Immature natural killer cell (primary cell): ENCODE measurements around the gene LRP1B. TPM values are rescaled to one million over a fixed set of nuclear protein-coding genes. Genes with fewer than 3 reads are reported as not detected.

Source experiments
- DNase-seq, 3 donors: peaks; one replicate each; pipeline ENCODE4 v3.0.0; 2022; ENCODE audit warnings: mixed read lengths in 1 of 3
- H3K27ac Mint-ChIP-seq, 6 donors: one replicate each; pipeline ENCODE4 v1.8.0; 2020; ENCODE audit warnings: mixed read lengths in 6 of 6, mild to moderate bottlenecking in 5 of 6, inconsistent platforms in 4 of 6, moderate library complexity in 3 of 6
- H3K27me3 Mint-ChIP-seq, 3 donors: one replicate each; pipeline ENCODE4 v1.8.0; 2020 to 2021; ENCODE audit warnings: low read depth in 3 of 3, mild to moderate bottlenecking in 3 of 3, mixed read lengths in 3 of 3, moderate library complexity in 3 of 3, inconsistent platforms in 1 of 3
- H3K36me3 Mint-ChIP-seq, 3 donors: one replicate each; pipeline ENCODE4 v1.8.0; 2020; ENCODE audit warnings: mixed read lengths in 3 of 3, inconsistent platforms in 2 of 3, mild to moderate bottlenecking in 2 of 3
- H3K4me1 Mint-ChIP-seq, 2 donors: one replicate each; pipeline ENCODE4 v1.8.0; 2020; ENCODE audit warnings: inconsistent platforms in 2 of 2, mild to moderate bottlenecking in 2 of 2, mixed read lengths in 2 of 2, moderate library complexity in 1 of 2
- H3K4me3 Mint-ChIP-seq, 5 donors: one replicate each; pipeline ENCODE4 v1.8.0; 2020; ENCODE audit warnings: mild to moderate bottlenecking in 5 of 5, mixed read lengths in 5 of 5, inconsistent platforms in 3 of 5, moderate library complexity in 3 of 5
- H3K9me3 Mint-ChIP-seq, 6 donors: one replicate each; pipeline ENCODE4 v1.8.0; 2020; ENCODE audit warnings: mild to moderate bottlenecking in 6 of 6, mixed read lengths in 6 of 6, inconsistent platforms in 4 of 6, moderate library complexity in 3 of 6
- polyA plus RNA-seq, 3 donors: library from polyadenylated mRNA; unstranded; fragments of 300-500 nt; fragmentation: Illumina TruSeq; gene quantifications; one replicate each; pipeline ENCODE4 v1.2.3, GENCODE V29; 2021

The LRP1B gene
- polyA plus RNA-seq, 3 donors from 2014 or later, result not detected

GRCh38 chr2:140247451-140248195, 1883.2 kb downstream of the LRP1B start:
- Mint-ChIP-seq H3K36me3 (no peaks in the 10 kb centered on the region), H3K4me3 (no peak overlapping the region), H3K27ac (no peak overlapping the region), H3K4me1 (no peaks in the 10 kb centered on the region), H3K9me3 (peaks cover 0 to 36% (median 11%) of the 10 kb centered on the region in 6 donors), H3K27me3 (no peaks in the 10 kb centered on the region)
- no peak for DNase-seq

- Mint-ChIP-seq H3K9me3 (peaks cover 0 to 34% (median 13%) of the 10 kb centered on the region in 6 donors), H3K4me3 (no peak overlapping the region), H3K36me3 (no peaks in the 10 kb centered on the region), H3K4me1 (no peaks in the 10 kb centered on the region), H3K27me3 (no peaks in the 10 kb centered on the region), H3K27ac (no peak overlapping the region)
- DNase-seq, result no peak
Measured at GRCh38 chr2:140246957-140247356, 1883.9 kb downstream of the LRP1B start.

- H3K4me3 Mint-ChIP-seq, result no peak overlapping the region
- no peak overlapping the region for H3K27ac Mint-ChIP-seq
- H3K9me3 Mint-ChIP-seq, result peaks cover 0 to 34% (median 13%) of the 10 kb centered on the region in 6 donors
- H3K27me3 Mint-ChIP-seq, result no peaks in the 10 kb centered on the region
- no peak for DNase-seq
- H3K36me3 Mint-ChIP-seq, result no peaks in the 10 kb centered on the region
- no peaks in the 10 kb centered on the region for H3K4me1 Mint-ChIP-seq
Measured at GRCh38 chr2:140246058-140246457, 1884.8 kb downstream of the LRP1B start.

- H3K9me3 Mint-ChIP-seq, result peaks cover 0 to 38% (median 20%) of the 10 kb centered on the region in 6 donors
- DNase-seq, result no peak
- no peak overlapping the region for H3K27ac Mint-ChIP-seq
- no peak overlapping the region for H3K4me3 Mint-ChIP-seq
- no peaks in the 10 kb centered on the region for H3K36me3 Mint-ChIP-seq
- H3K4me1 Mint-ChIP-seq, result no peaks in the 10 kb centered on the region
- H3K27me3 Mint-ChIP-seq, result no peaks in the 10 kb centered on the region
Measured at GRCh38 chr2:140242889-140243288, 1887.9 kb downstream of the LRP1B start.

GRCh38 chr2:140234116-140234515, 1896.7 kb downstream of the LRP1B start:
- H3K9me3 Mint-ChIP-seq, result peaks cover 1 to 31% (median 18%) of the 10 kb centered on the region in 6 donors
- DNase-seq, result no peak
- no peaks in the 10 kb centered on the region for H3K27me3 Mint-ChIP-seq
- no peak overlapping the region for H3K4me3 Mint-ChIP-seq
- no peaks in the 10 kb centered on the region for H3K36me3 Mint-ChIP-seq
- no peaks in the 10 kb centered on the region for H3K4me1 Mint-ChIP-seq
- H3K27ac Mint-ChIP-seq, result no peak overlapping the region

GRCh38 chr2:140210963-140211362, 1919.9 kb downstream of the LRP1B start:
- H3K27ac Mint-ChIP-seq, result no peak overlapping the region

GRCh38 chr2:140205093-140205492, 1925.7 kb downstream of the LRP1B start:
- no peak for DNase-seq
- no peaks in the 10 kb centered on the region for H3K4me1 Mint-ChIP-seq
- H3K27ac Mint-ChIP-seq, result no peak overlapping the region
- H3K4me3 Mint-ChIP-seq, result no peak overlapping the region
- H3K27me3 Mint-ChIP-seq, result no peaks in the 10 kb centered on the region
- peaks cover 5 to 30% (median 18%) of the 10 kb centered on the region in 6 donors for H3K9me3 Mint-ChIP-seq
- H3K36me3 Mint-ChIP-seq, result no peaks in the 10 kb centered on the region

More at GRCh38 chr2:140210963-140211362, 1919.9 kb downstream of the LRP1B start:
- Mint-ChIP-seq H3K27me3 (no peaks in the 10 kb centered on the region), H3K4me3 (no peak overlapping the region), H3K9me3 (peaks cover 3 to 43% (median 21%) of the 10 kb centered on the region in 6 donors), H3K4me1 (no peaks in the 10 kb centered on the region), H3K36me3 (no peaks in the 10 kb centered on the region)
- DNase-seq, result no peak

- Mint-ChIP-seq H3K4me1 (no peaks in the 10 kb centered on the region), H3K36me3 (no peaks in the 10 kb centered on the region), H3K9me3 (peaks cover 10 to 35% (median 20%) of the 10 kb centered on the region in 6 donors), H3K4me3 (no peak overlapping the region), H3K27ac (no peak overlapping the region), H3K27me3 (no peaks in the 10 kb centered on the region)
- DNase-seq, result no peak
Measured at GRCh38 chr2:140203347-140203746, 1927.5 kb downstream of the LRP1B start.

GRCh38 chr2:140201572-140201971, 1929.2 kb downstream of the LRP1B start:
- H3K9me3 Mint-ChIP-seq, result peaks cover 12 to 49% (median 23%) of the 10 kb centered on the region in 6 donors
- no peaks in the 10 kb centered on the region for H3K36me3 Mint-ChIP-seq
- no peaks in the 10 kb centered on the region for H3K4me1 Mint-ChIP-seq
- H3K27me3 Mint-ChIP-seq, result no peaks in the 10 kb centered on the region
- no peak overlapping the region for H3K4me3 Mint-ChIP-seq
- DNase-seq, result no peak
- no peak overlapping the region for H3K27ac Mint-ChIP-seq

GRCh38 chr2:140200764-140201163, 1930.1 kb downstream of the LRP1B start:
- Mint-ChIP-seq H3K27ac (no peak overlapping the region), H3K4me3 (no peak overlapping the region)
- DNase-seq, result no peak

GRCh38 chr2:140200307-140200706, 1930.5 kb downstream of the LRP1B start:
- H3K27ac Mint-ChIP-seq, result no peak overlapping the region
- H3K4me1 Mint-ChIP-seq, result no peaks in the 10 kb centered on the region
- H3K36me3 Mint-ChIP-seq, result no peaks in the 10 kb centered on the region
- H3K27me3 Mint-ChIP-seq, result no peaks in the 10 kb centered on the region
- no peak overlapping the region for H3K4me3 Mint-ChIP-seq
- H3K9me3 Mint-ChIP-seq, result peaks cover 13 to 50% (median 23%) of the 10 kb centered on the region in 6 donors
- no peak for DNase-seq

More at GRCh38 chr2:140200764-140201163, 1930.1 kb downstream of the LRP1B start:
- Mint-ChIP-seq H3K36me3 (no peaks in the 10 kb centered on the region), H3K4me1 (no peaks in the 10 kb centered on the region), H3K27me3 (no peaks in the 10 kb centered on the region), H3K9me3 (peaks cover 12 to 50% (median 22%) of the 10 kb centered on the region in 6 donors)

- Mint-ChIP-seq H3K36me3 (no peaks in the 10 kb centered on the region), H3K27ac (no peak overlapping the region), H3K9me3 (peaks cover 10 to 47% (median 23%) of the 10 kb centered on the region in 6 donors), H3K4me3 (no peak overlapping the region), H3K4me1 (no peaks in the 10 kb centered on the region), H3K27me3 (no peaks in the 10 kb centered on the region)
- DNase-seq, result no peak
Measured at GRCh38 chr2:140199312-140199711, 1931.5 kb downstream of the LRP1B start.

GRCh38 chr2:140187086-140187485, 1943.7 kb downstream of the LRP1B start:
- Mint-ChIP-seq H3K4me1 (no peaks in the 10 kb centered on the region), H3K27me3 (peaks cover 0 to under 1% (median 0%) of the 10 kb centered on the region in 3 donors), H3K4me3 (no peak overlapping the region), H3K9me3 (peaks cover 3 to 35% (median 20%) of the 10 kb centered on the region in 6 donors), H3K36me3 (no peaks in the 10 kb centered on the region), H3K27ac (no peak overlapping the region)
- DNase-seq, result no peak

GRCh38 chr2:140186313-140186712, 1944.5 kb downstream of the LRP1B start:
- Mint-ChIP-seq H3K36me3 (peaks cover 0 to 4% (median 0%) of the 10 kb centered on the region in 3 donors), H3K27me3 (peaks cover 0 to 2% (median 0%) of the 10 kb centered on the region in 3 donors), H3K9me3 (peaks cover 7 to 39% (median 25%) of the 10 kb centered on the region in 6 donors), H3K27ac (no peak overlapping the region), H3K4me1 (no peaks in the 10 kb centered on the region), H3K4me3 (no peak overlapping the region)
- DNase-seq, result no peak
